ENCODE results near the gene PABPN1L.

PABPN1L gene

DNA sequence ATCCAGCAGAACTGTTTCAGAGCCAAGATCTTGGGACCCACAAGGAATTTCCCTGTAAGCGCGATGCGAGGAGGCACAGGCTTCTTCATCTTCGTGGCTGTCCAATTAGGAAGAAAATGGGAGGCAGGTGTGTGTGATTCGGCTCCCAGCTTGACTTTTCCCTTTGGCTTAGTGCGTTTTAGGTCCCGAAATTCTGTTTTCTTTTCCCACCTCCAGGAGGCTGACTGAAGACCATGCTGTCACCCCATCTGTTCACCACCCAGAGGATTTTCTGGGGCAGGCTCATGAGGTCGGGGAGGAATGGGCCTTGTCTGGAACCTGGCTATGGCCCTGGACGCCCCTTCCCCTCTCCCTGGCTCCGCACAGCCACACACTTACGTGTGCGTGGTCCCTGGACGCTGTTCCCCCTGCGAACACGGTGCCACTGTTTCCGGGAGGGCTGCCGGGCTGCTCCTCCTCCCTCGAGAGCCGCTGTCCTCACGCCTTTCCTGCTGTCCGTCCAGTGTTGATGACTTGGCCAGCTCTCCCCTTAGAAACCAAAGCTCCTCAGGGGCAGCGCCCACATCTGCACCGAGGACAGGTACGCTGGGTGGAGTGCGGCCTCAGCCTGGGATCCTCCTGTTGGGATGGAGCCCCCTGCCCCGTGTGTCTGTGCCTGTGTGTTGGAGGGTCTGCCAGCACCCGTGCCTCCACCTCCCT lies 2.7 kb upstream of the PABPN1L start:
- TF ChIP-seq, protein P1, sequence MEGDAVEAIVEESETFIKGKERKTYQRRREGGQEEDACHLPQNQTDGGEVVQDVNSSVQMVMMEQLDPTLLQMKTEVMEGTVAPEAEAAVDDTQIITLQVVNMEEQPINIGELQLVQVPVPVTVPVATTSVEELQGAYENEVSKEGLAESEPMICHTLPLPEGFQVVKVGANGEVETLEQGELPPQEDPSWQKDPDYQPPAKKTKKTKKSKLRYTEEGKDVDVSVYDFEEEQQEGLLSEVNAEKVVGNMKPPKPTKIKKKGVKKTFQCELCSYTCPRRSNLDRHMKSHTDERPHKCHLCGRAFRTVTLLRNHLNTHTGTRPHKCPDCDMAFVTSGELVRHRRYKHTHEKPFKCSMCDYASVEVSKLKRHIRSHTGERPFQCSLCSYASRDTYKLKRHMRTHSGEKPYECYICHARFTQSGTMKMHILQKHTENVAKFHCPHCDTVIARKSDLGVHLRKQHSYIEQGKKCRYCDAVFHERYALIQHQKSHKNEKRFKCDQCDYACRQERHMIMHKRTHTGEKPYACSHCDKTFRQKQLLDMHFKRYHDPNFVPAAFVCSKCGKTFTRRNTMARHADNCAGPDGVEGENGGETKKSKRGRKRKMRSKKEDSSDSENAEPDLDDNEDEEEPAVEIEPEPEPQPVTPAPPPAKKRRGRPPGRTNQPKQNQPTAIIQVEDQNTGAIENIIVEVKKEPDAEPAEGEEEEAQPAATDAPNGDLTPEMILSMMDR (conservative IDR thresholded peaks at IDR 0.05; ENCODE audit: low read depth, low read length), result no peak
- Histone ChIP-seq H3K9ac (no peak overlapping the region), H4K20me1 (ENCODE audit: insufficient read depth) (no peaks in the 10 kb centered on the region)

DNA sequence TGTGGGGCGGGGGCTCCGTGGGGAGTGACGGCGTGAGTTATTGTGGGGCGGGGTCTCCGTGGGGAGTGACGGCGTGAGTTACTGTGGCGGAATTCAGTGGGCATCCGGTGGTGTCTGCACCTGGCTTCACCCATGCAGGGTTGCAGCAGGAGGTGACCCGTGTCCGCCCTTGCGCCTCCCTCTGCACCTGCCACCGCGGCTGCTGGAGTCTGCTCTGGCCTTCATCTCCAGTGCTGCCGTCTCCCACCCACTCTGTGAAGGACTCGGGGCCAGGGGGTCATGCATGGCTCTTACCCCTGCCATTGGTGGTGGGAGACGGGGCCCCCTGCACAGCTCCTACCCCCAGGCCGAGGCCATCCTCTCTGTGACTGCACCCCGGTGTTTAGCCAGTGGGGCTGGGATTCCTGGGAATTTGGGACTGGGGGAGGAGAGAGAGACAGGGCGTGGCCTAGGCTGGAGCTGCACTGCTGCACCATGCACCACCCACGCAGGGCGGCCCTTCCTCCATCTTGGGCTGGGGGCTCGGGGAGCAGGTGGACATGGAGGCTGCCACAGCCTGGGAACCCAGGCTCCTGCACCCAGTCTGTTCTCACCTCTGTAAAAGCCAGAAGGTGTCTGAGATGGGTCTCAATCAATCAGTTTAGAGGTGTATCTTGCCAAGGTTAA lies 1.3 kb upstream of the PABPN1L start:
- Histone ChIP-seq H2AFZ (ENCODE audit: low read depth) (no peak overlapping the region), H3K27me3 (ENCODE audit: insufficient read depth, low read depth) (peaks cover 72% of the 10 kb centered on the region), H3K4me1 (ENCODE audit: low read depth, poor library complexity, severe bottlenecking) (no peaks in the 10 kb centered on the region), H3K36me3 (ENCODE audit: insufficient read depth) (no peaks in the 10 kb centered on the region), H3K27ac (no peak overlapping the region), H4K20me1 (ENCODE audit: insufficient read depth) (no peaks in the 10 kb centered on the region), H3K4me2 (no peak overlapping the region), H3K79me2 (ENCODE audit: insufficient read depth, low read depth) (no peaks in the 10 kb centered on the region), H3K9ac (no peak overlapping the region), H3K4me3 (IDR thresholded peaks at IDR 0.05; ENCODE audit: insufficient read depth, low read depth, low read length) (no peak overlapping the region)
- TF ChIP-seq, protein P1 (conservative IDR thresholded peaks at IDR 0.05; ENCODE audit: low read depth, low read length), result no peak

More for the DNA sequence above, 2.7 kb upstream of the PABPN1L start:
- H3K4me2 ChIP-seq, result no peak overlapping the region
- peaks cover 86% of the 10 kb centered on the region for H3K27me3 ChIP-seq (ENCODE audit: insufficient read depth, low read depth)
- no peaks in the 10 kb centered on the region for H3K36me3 ChIP-seq (ENCODE audit: insufficient read depth)
- no peak overlapping the region for H3K27ac ChIP-seq
- no peak overlapping the region for H3K4me3 ChIP-seq (IDR thresholded peaks at IDR 0.05; ENCODE audit: insufficient read depth, low read depth, low read length)
- no peaks in the 10 kb centered on the region for H3K4me1 ChIP-seq (ENCODE audit: low read depth, poor library complexity, severe bottlenecking)
- H2AFZ ChIP-seq (ENCODE audit: low read depth), result no peak overlapping the region
- no peaks in the 10 kb centered on the region for H3K79me2 ChIP-seq (ENCODE audit: insufficient read depth, low read depth)

DNA sequence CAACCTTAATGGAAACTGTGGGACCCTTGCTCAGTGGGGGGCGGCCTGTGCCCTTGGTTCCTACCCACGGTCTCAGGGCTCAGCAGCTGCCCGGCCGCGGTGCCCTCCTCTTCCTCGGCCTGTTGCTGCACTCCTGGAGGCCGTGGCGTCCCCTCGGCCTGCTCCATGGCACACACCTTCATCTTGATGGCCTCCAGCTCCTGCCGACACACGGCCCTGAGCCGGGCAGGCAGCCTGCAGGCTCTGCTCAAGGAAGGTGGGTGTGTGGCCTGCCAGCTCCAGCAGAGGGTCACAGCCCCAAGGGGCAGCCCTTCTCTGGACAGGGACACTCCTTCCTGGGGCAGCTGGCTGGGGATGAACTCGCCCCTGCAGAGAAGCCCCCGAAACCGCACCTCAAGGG lies 718 bp downstream of the PABPN1L start:
- Histone ChIP-seq H3K4me3 (IDR thresholded peaks at IDR 0.05; ENCODE audit: insufficient read depth, low read depth, low read length) (no peak overlapping the region), H3K27ac (no peak overlapping the region), H3K79me2 (ENCODE audit: insufficient read depth, low read depth) (no peaks in the 10 kb centered on the region), H3K27me3 (ENCODE audit: insufficient read depth, low read depth) (peaks cover 56% of the 10 kb centered on the region), H3K4me1 (ENCODE audit: low read depth, poor library complexity, severe bottlenecking) (no peaks in the 10 kb centered on the region), H3K36me3 (ENCODE audit: insufficient read depth) (no peaks in the 10 kb centered on the region), H3K9ac (no peak overlapping the region), H3K4me2 (no peak overlapping the region), H4K20me1 (ENCODE audit: insufficient read depth) (no peaks in the 10 kb centered on the region), H2AFZ (ENCODE audit: low read depth) (no peak overlapping the region)
- TF ChIP-seq, protein P1 (conservative IDR thresholded peaks at IDR 0.05; ENCODE audit: low read depth, low read length), result no peak

DNA sequence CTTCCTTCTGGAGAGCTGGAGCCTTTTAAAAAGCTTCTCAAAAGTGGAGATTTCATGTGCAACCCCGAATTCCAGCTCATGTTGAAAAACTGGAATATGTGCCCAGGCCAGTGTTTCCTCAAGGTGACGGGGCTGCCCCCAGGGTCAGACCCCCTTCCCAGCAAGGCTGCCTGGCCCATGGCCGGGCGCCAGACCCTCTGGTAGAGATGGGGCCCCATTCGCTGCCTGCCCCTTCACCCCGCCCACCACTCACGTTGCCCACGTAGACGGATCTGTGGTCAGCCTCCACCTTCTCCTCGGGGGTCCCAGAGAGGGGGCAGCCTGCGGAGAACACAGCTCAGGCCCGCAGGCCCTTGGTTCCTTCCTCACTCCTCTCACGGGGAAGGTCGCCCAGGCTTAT lies 1.1 kb downstream of the PABPN1L start:
- H4K20me1 ChIP-seq (ENCODE audit: insufficient read depth), result no peaks in the 10 kb centered on the region

More for the DNA sequence above, 1.1 kb downstream of the PABPN1L start:
- no peak overlapping the region for H3K27ac ChIP-seq
- H3K4me2 ChIP-seq, result no peak overlapping the region
- H3K4me3 ChIP-seq (IDR thresholded peaks at IDR 0.05; ENCODE audit: insufficient read depth, low read depth, low read length), result no peak overlapping the region
- TF ChIP-seq, protein P1 (conservative IDR thresholded peaks at IDR 0.05; ENCODE audit: low read depth, low read length), result no peak
- peaks cover 51% of the 10 kb centered on the region for H3K27me3 ChIP-seq (ENCODE audit: insufficient read depth, low read depth)
- H3K9ac ChIP-seq, result no peak overlapping the region
- no peaks in the 10 kb centered on the region for H3K4me1 ChIP-seq (ENCODE audit: low read depth, poor library complexity, severe bottlenecking)
- H3K36me3 ChIP-seq (ENCODE audit: insufficient read depth), result no peaks in the 10 kb centered on the region; the same call in 1 of the 2 replicates
- no peaks in the 10 kb centered on the region for H3K79me2 ChIP-seq (ENCODE audit: insufficient read depth, low read depth)
- H2AFZ ChIP-seq (ENCODE audit: low read depth), result no peak overlapping the region

Measured in KMS-11 (cell line).